Pancreas (tissue), 10 donors: ENCODE results near the gene BHMT. TPM values are rescaled to one million over a fixed set of nuclear protein-coding genes. Genes with fewer than 3 reads are reported as not detected.

ENCODE experiments used
- ATAC-seq, 4 donors: fragments of 200-7000 bp; cut with Tn5 transposase; one replicate each; pipeline versions ENCODE4 v1.8.0 to v1.9.1; 2020; ENCODE audit warnings: mild to moderate bottlenecking in 4 of 4, moderate library complexity in 4 of 4
- DNase-seq, 6 donors: peaks; one replicate each; pipeline ENCODE4 v3.0.0-alpha.2; 2020
- FAIRE-seq: peaks from 2 replicates; lab custom pipeline; 2012; peaks lifted over from hg19 to GRCh38; lab: Jason Lieb, UNC
- H3K27ac ChIP-seq, 4 donors: fragments of 200-600 bp; sonication (generic); 1 replicate in 3 of 4; 2 replicates in 1 of 4; pipeline versions ENCODE4 v1.5.0 to v1.8.0; 2020
- H3K27me3 ChIP-seq, 4 donors: fragments of 200-600 bp; one replicate each; pipeline ENCODE4 v1.8.0; 2021
- H3K36me3 ChIP-seq, 3 donors: fragments of 200-600 bp; sonication (generic) in 1 of 3; one replicate each; pipeline versions ENCODE4 v1.5.0 to v1.8.0; 2020 to 2021
- H3K4me1 ChIP-seq, 3 donors: fragments of 200-600 bp; one replicate each; pipeline ENCODE4 v1.8.0; 2021
- H3K4me3 ChIP-seq, 4 donors: fragments of 200-600 bp; sonication (generic) in 2 of 4; one replicate each; pipeline versions ENCODE4 v1.5.0 to v1.8.0; 2020 to 2021
- H3K9me3 ChIP-seq, 4 donors: fragments of 200-600 bp; one replicate each; pipeline ENCODE4 v1.8.0; 2021
- WGBS, 2 donors: extraction: QIAGEN DNeasy Blood & Tissue Kit; methylation state at CpG; one replicate each; pipeline ENCODE4 v1.1.7; 2013; 5-methylcytosine and 5-hydroxymethylcytosine counted together
- intact Hi-C, 3 donors: fragments of 100-400 bp; cut with DNase I; formaldehyde crosslinking; loops; one replicate each; pipeline versions ENCODE4 v1.11.1 to v1.14.2; 2022
- polyA plus RNA-seq, 2 donors: library from polyadenylated mRNA; stranded (reverse); fragments of 200-250 nt; gene quantifications; one replicate each; pipeline ENCODE4 v1.2.3, GENCODE V29; 2013
- total RNA-seq, 6 donors: library from RNA; stranded (reverse); fragmentation: NEBNext Ultra II Directional in 4 of 6; extraction: Animal tissue kit (Norgen Biotek cat#: 25700) in 4 of 6; gene quantifications; one replicate each; pipeline versions ENCODE4 v1.2.1 to v1.2.4, GENCODE V29; 2021 to 2023
- TF ChIP-seq, protein P1 (sequence below), 4 donors: fragments of 200-600 bp; sonication (generic) in 3 of 4; IDR thresholded peaks; one replicate each; pipeline versions ENCODE4 v1.5.0 to v1.8.0; 2021; ENCODE audit warnings: antibody characterized with exemption in 4 of 4
- donor health status: healthy with polysubstance abuse.
- donor health status: DM: no; HTN: no; CAD: no; lungs with moderate emphysema.
- donor health status: DM: no; HTN: no; CAD: no.
- donor health status: control.
- donor health status: control.
- donor health status: Bipolar disorder and iron deficiency.
- donor health status: DM: yes; HTN: yes; CAD: no.
- donor health status: DM: no; HTN: no; CAD: no.
- donor health status: DM: no; HTN: no; CAD: no.
- donor health status: DM: yes; HTN: yes; CAD: no.

BHMT gene
- total and polyA plus RNA-seq, 8 donors = 0.14 to 0.66 TPM; not detected in 6

DNA sequence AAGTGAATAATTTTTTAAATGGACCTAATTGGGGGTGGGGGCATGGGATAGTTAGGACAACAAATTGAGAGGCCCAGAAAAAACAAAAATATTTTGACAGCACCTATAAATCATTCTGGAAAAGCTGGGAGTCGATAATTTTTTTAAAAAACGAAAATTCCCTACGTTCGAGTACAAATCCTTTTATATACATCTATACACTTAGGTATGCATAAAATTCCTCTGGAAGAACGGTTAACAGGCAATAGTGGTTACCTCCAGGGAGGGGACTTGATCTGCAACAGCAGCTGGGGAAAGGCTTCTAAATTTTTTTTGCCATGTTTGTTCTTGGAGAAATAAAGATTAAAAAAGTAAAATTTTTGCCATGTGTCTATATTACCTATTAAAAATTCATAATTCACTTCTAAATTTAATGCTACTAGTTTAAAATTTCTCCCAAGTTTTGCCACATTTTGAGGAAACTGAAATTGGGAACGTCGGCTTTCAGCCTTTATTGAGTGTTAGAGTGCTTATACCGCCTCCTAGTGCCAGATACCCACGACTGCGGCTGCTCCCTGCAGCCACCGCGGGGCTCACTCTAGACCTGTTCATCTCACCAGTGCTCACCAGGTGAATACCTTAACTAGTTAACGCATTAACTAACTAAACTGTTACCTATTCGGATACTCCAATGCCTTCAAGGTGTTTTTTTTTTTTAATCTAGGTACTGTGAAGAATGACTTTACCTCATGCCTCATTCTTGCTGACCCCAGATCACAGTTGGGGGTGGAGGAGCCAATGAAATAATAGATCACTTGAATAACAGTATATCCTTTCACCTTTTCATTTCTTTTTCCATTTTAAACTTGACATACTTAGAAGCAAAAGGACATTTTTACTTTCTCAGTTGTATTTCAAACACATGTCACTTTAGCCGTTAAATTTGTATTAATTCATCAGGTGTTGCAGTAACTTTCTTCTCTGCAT, 1.8 kb upstream of the BHMT start:
- intact Hi-C loops = no loop called here
- WGBS, 2 donors = 49 to 66% methylated on average over 15 of the region's 15 CpGs
- H3K36me3 ChIP-seq = no peaks in the 10 kb centered on the region
- peaks cover 0 to 6% (median 0%) of the 10 kb centered on the region in 3 donors for H3K4me1 ChIP-seq
- H3K4me3 ChIP-seq = no peak overlapping the region
- no peak overlapping the region for H3K27ac ChIP-seq
- TF ChIP-seq, protein P1, sequence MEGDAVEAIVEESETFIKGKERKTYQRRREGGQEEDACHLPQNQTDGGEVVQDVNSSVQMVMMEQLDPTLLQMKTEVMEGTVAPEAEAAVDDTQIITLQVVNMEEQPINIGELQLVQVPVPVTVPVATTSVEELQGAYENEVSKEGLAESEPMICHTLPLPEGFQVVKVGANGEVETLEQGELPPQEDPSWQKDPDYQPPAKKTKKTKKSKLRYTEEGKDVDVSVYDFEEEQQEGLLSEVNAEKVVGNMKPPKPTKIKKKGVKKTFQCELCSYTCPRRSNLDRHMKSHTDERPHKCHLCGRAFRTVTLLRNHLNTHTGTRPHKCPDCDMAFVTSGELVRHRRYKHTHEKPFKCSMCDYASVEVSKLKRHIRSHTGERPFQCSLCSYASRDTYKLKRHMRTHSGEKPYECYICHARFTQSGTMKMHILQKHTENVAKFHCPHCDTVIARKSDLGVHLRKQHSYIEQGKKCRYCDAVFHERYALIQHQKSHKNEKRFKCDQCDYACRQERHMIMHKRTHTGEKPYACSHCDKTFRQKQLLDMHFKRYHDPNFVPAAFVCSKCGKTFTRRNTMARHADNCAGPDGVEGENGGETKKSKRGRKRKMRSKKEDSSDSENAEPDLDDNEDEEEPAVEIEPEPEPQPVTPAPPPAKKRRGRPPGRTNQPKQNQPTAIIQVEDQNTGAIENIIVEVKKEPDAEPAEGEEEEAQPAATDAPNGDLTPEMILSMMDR (IDR thresholded peaks at IDR 0.05) = peak in 2 of 4 donors; percentile 29 to 35
- DNase-seq (peak in 1 of 6 donors; percentile 7), FAIRE-seq (no peak), ATAC-seq (peak in 3 of 4 donors; percentile 46 to 65 (median 62))
- no peaks in the 10 kb centered on the region for H3K27me3 ChIP-seq
- no peaks in the 10 kb centered on the region for H3K9me3 ChIP-seq

DNA sequence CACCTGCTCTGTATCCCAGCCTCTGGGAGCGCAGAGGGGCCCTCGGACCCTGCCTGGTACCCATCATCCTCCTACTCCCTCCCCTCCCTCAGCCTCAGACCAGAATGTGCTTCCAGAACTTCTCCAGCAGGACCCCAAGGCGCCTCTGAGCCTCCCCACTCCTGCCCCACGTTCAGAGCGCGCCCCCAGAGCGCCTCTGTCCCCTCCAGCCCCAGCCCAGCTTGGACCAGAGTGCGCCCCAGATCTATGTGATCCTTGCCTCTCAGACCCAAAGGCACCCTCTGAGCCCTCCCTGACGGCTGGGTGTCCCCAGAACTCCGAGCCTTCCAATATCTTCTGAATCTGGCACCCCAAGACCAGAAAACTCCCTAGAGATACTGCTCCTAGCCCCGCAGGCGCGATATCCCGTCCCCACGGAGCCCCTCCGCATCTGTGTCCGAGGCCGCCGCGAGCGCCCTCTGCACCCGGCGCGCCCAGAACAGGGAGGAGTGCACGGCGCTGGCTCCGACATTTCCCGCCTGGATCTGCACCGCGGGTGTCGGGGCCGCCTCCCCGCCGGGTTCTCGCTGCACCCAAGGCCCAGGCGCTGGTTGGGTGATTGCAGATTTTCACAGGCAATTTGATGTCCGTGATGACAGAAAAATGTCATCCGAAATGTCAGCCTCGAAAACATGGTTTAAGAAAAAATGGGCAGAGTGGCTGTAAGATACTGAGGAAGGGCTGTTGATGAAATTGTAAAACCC, 522 bp downstream of the BHMT start:
- intact Hi-C loops = no loop called here
- 36 to 41% methylated on average over 39 of the region's 39 CpGs for WGBS, 2 donors
- TF ChIP-seq, protein P1 (IDR thresholded peaks at IDR 0.05) = no peak
- H3K4me1 ChIP-seq = peaks cover 0 to 3% (median 0%) of the 10 kb centered on the region in 3 donors
- FAIRE-seq = no peak
- peak in 2 of 6 donors; percentile 43 to 58 for DNase-seq
- H3K36me3 ChIP-seq = no peaks in the 10 kb centered on the region
- no peaks in the 10 kb centered on the region for H3K9me3 ChIP-seq
- no peak overlapping the region for H3K4me3 ChIP-seq
- H3K27me3 ChIP-seq = no peaks in the 10 kb centered on the region
- H3K27ac ChIP-seq = no peak overlapping the region
- ATAC-seq = peak in 1 of 4 donors; percentile 50

DNA sequence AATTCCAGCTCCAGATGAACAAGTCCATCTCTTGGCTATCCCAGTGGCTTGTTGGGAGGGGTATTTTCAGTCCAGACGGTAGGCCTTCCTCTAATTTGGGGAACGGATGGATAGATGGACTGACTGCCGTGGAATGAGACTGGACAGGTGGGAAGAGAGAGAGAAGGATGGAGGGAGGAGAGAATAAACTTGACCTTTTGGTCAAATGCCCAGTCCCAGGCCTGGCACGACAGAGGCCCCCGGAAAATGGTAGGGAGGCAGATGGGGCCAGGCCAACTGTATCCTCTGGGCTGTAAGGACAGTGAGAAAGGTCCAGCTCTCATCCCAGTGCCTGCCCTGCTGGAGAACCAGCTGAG, 1.1 kb downstream of the BHMT start:
- intact Hi-C loops = no loop called here
- H3K4me1 ChIP-seq = no peaks in the 10 kb centered on the region
- no peak for FAIRE-seq
- H3K9me3 ChIP-seq = no peaks in the 10 kb centered on the region
- TF ChIP-seq, protein P1 (IDR thresholded peaks at IDR 0.05) = no peak
- ATAC-seq = no peak
- no peak overlapping the region for H3K4me3 ChIP-seq
- no peaks in the 10 kb centered on the region for H3K27me3 ChIP-seq
- WGBS, 2 donors = 86 to 88% methylated on average over 5 of the region's 5 CpGs
- no peaks in the 10 kb centered on the region for H3K36me3 ChIP-seq
- no peak overlapping the region for H3K27ac ChIP-seq
- DNase-seq = no peak

DNA sequence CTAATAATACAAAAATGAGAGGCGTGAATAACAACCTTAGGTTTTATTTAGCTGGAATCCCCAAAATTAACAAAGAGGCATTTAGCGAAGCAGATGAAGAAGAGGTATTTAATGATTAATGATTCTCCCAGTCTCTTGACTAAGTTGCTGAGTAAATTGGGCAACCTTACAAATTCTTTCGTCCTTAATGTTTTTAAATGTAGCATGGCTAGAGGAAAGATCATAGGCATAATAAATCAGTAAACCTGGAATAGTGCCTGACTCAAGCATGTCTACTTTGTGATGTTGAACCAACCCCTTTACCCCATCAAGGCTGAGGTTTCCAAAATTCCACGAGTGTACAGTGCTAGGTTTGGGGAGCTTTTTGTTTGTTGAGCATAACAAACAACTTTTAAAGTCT, 7.9 kb downstream of the BHMT start:
- Histone ChIP-seq H3K27me3 (no peaks in the 10 kb centered on the region), H3K27ac (no peak overlapping the region), H3K9me3 (no peaks in the 10 kb centered on the region), H3K4me3 (no peak overlapping the region), H3K36me3 (no peaks in the 10 kb centered on the region), H3K4me1 (no peaks in the 10 kb centered on the region)
- 77 to 80% methylated on average over 4 of the region's 4 CpGs for WGBS, 2 donors
- DNase-seq (no peak), FAIRE-seq (no peak), ATAC-seq (no peak)
- intact Hi-C loops = no loop called here
- TF ChIP-seq, protein P1 (IDR thresholded peaks at IDR 0.05) = no peak
